Panc1 (cell line): ENCODE results near the gene ZCCHC2. TPM values are rescaled to one million over a fixed set of nuclear protein-coding genes. Genes with fewer than 3 reads are reported as not detected.

ENCODE experiments used
- ATAC-seq: fragments of 200-7000 bp; cut with Tn5 transposase; 2 replicates; pipeline ENCODE4 v1.9.1; 2020; ENCODE audit warnings: mild to moderate bottlenecking, moderate library complexity
- BruUV-seq: library from RNA; stranded (reverse); fragments of 400-500 nt; replicated peaks from 2 replicates; lab custom pipeline; 2021; lab: Mats Ljungman, UMichigan
- CTCF ChIA-PET: fragments of 300-600 bp; sonication (Branson Sonifier 250); formaldehyde crosslinking; loops from one replicate; lab custom pipeline; 2022; ENCODE audit warnings: antibody characterized with exemption; lab: Charles Lee
- POLR2A ChIA-PET: fragments of 300-600 bp; sonication (Branson Sonifier 250); formaldehyde crosslinking; loops from one replicate; lab custom pipeline; 2022; ENCODE audit warnings: antibody characterized with exemption; lab: Charles Lee
- DNase-seq: peaks from one replicate; pipeline ENCODE4 v3.0.0-alpha.2; 2010; ENCODE audit warnings: low read depth, low spot score
- H3K27ac ChIP-seq: 2 replicates; pipeline ENCODE4 v1.5.1; 2011; ENCODE audit warnings: mild to moderate bottlenecking, low read length, inconsistent platforms
- H3K27me3 ChIP-seq: fragments of 200-500 bp; sonication (Bioruptor generic); 2 replicates; pipeline ENCODE4 v1.6.0; 2014; ENCODE audit warnings: low read length, inconsistent platforms; ENCODE audit not compliant: control insufficient read depth, insufficient read depth
- H3K36me3 ChIP-seq: fragments of 200-500 bp; sonication (Bioruptor generic); 2 replicates; pipeline ENCODE4 v1.5.1; 2014; ENCODE audit warnings: inconsistent platforms, mild to moderate bottlenecking, low read length, moderate library complexity; ENCODE audit not compliant: control insufficient read depth, insufficient read depth
- H3K4me1 ChIP-seq: 2 replicates; pipeline ENCODE4 v1.5.1; 2011; ENCODE audit warnings: inconsistent platforms, mild to moderate bottlenecking, low read length, moderate library complexity; ENCODE audit not compliant: control insufficient read depth, insufficient read depth
- H3K4me3 ChIP-seq, 2 experiments: 2 replicates each; pipeline ENCODE4 v1.5.1; 2011 to 2012; ENCODE audit warnings: low read depth in 2 of 2, low read length in 2 of 2, mild to moderate bottlenecking in 2 of 2, inconsistent platforms in 1 of 2, moderate library complexity in 1 of 2
- H3K9me3 ChIP-seq: fragments of 200-500 bp; sonication (Bioruptor generic); 2 replicates; pipeline ENCODE4 v1.5.1; 2014; ENCODE audit warnings: low read depth, mild to moderate bottlenecking, inconsistent platforms, low read length, moderate library complexity; ENCODE audit not compliant: control insufficient read depth, insufficient read depth
- POLR2AphosphoS5 ChIP-seq: IDR thresholded peaks from 2 replicates; pipeline ENCODE4 v1.6.1; 2012; ENCODE audit warnings: mild to moderate bottlenecking, low read depth, low read length, moderate library complexity
- REST ChIP-seq, 2 experiments: IDR thresholded peaks; 2 replicates each; pipeline ENCODE4 v1.6.1; 2011 to 2012; ENCODE audit warnings: low read depth in 2 of 2, control low read depth in 1 of 2, low read length in 1 of 2, mild to moderate bottlenecking in 1 of 2, moderate library complexity in 1 of 2; ENCODE audit not compliant: insufficient read depth in 1 of 2
- SIN3A ChIP-seq: IDR thresholded peaks from 2 replicates; pipeline ENCODE4 v1.6.1; 2012; ENCODE audit warnings: low read depth, mild to moderate bottlenecking, low read length, moderate library complexity, borderline replicate concordance; ENCODE audit not compliant: insufficient read depth
- TCF7L2 ChIP-seq: IDR thresholded peaks from 2 replicates; pipeline ENCODE4 v1.6.1; 2011; ENCODE audit warnings: mild to moderate bottlenecking, low read depth, low read length, inconsistent platforms
- in situ Hi-C: cut with HindIII; loops from 2 replicates; pipeline ENCODE4 v1.10.0; 2016; ENCODE audit warnings: low sequenced_read_pairs, low pct_unique_long_range_greater_than_20kb
- intact Hi-C: fragments of 100-400 bp; cut with micrococcal nuclease; formaldehyde crosslinking; loops from one replicate; pipeline ENCODE4 v1.10.0; 2022; ENCODE audit not compliant: unreplicated experiment
- total RNA-seq: library from RNA; stranded (reverse); gene quantifications from one replicate; pipeline ENCODE4 v1.2.1, GENCODE V29; 2021; ENCODE audit not compliant: unreplicated experiment
- TF ChIP-seq, protein P1 (sequence below): fragments of 450-650 bp; IDR thresholded peaks from 2 replicates; pipeline ENCODE4 v1.5.1; 2017; ENCODE audit warnings: mild to moderate bottlenecking

ZCCHC2 gene
- total RNA-seq, 1 experiment from 2014 or later, result 18.2 TPM

GRCh38 chr18:62525608-62526007 lies 2.8 kb downstream of the ZCCHC2 start:
- Histone ChIP-seq H3K4me3 (peak overlapping the region; percentile 68 to 71), H3K36me3 (no peaks in the 10 kb centered on the region), H3K27me3 (no peaks in the 10 kb centered on the region), H3K4me1 (peaks cover 18% of the 10 kb centered on the region), H3K27ac (peak overlapping the region; percentile 89), H3K9me3 (no peaks in the 10 kb centered on the region)
- TSS peak; percentile 85 for BruUV-seq
- ChIA-PET CTCF (no interaction called here), POLR2A (no interaction called here)
- intact Hi-C loops, result loop anchor here (5.0 to 10.0 kb wide), 2 partner anchors 98 to 191 kb away; no protein-coding TSS in a partner anchor
- DNase-seq (no peak), ATAC-seq (no peak)
- TF ChIP-seq TCF7L2 (no peak), REST (IDR thresholded peaks at IDR 0.05; ENCODE audit: insufficient read depth in 1 of 2, low read depth in 2 of 2, low read length in 1 of 2) (no peak), POLR2AphosphoS5 (no peak), SIN3A (no peak)
- TF ChIP-seq, protein P1, sequence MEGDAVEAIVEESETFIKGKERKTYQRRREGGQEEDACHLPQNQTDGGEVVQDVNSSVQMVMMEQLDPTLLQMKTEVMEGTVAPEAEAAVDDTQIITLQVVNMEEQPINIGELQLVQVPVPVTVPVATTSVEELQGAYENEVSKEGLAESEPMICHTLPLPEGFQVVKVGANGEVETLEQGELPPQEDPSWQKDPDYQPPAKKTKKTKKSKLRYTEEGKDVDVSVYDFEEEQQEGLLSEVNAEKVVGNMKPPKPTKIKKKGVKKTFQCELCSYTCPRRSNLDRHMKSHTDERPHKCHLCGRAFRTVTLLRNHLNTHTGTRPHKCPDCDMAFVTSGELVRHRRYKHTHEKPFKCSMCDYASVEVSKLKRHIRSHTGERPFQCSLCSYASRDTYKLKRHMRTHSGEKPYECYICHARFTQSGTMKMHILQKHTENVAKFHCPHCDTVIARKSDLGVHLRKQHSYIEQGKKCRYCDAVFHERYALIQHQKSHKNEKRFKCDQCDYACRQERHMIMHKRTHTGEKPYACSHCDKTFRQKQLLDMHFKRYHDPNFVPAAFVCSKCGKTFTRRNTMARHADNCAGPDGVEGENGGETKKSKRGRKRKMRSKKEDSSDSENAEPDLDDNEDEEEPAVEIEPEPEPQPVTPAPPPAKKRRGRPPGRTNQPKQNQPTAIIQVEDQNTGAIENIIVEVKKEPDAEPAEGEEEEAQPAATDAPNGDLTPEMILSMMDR, result no peak
- in situ Hi-C loops, result no loop called here

DNA sequence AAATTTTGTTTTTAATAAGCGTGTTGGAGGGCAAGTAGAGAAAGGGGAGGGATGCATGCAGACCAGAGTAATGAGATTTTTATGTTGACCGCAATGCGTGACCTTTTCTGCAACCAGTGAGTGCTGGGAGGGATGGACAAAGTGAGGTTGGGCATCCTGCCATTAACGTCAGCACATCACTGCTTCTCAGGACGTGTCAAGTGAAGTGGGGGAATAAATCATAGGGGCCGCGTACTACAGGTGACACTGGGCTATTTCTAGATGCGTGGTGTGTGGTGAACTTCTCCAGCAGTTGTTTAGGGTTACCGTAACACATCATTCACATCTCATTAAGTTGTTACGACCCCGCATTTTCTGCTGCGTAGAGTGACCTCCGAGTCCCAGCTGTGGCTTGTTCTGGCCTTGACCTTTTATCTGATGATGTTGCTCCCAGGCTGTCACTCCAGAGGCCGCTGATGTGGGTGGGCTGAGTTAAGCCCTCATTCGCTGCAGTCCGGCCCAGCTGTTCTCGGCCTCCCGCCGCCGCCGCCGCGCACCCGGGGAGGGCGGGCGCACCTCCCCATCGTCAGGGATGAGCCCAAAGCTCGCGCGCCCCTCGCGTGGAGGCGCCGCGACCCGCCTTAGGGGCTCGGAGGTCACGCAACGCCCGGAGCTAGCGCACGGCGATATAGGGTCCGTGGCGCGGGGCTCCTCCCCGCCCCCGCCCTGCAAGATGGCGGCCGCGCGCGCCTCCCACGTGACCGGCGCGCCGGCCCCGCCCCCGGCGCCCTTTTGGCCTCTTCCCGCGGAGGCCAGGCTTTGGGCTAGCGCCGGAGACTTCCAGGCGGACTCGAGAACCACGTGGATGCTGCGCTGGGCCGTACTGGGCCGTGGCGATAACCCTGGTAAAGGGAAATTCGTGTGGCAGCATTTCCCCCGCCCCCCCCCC lies 3.5 kb downstream of the ZCCHC2 start:
- CTCF ChIA-PET, result no interaction called here
- Histone ChIP-seq H3K27me3 (no peaks in the 10 kb centered on the region), H3K27ac (peak overlapping the region; percentile 94), H3K36me3 (no peaks in the 10 kb centered on the region), H3K9me3 (no peaks in the 10 kb centered on the region), H3K4me1 (peaks cover 14% of the 10 kb centered on the region), H3K4me3 (peak overlapping the region; percentile 68 to 71)
- TF ChIP-seq, protein P1, result no peak
- TF ChIP-seq REST (IDR thresholded peaks at IDR 0.05; ENCODE audit: insufficient read depth in 1 of 2, low read depth in 2 of 2, low read length in 1 of 2) (no peak), POLR2AphosphoS5 (peak; percentile 32; the same call in 1 of the 2 replicates), TCF7L2 (no peak), SIN3A (peak; percentile 60; the same call in 1 of the 2 replicates)
- POLR2A ChIA-PET, result interaction anchor here (0.5 kb wide), 1 partner anchor 82 kb away, joined by 11 read pairs; no protein-coding TSS in a partner anchor
- intact Hi-C loops, result loop anchor here (5.0 to 10.0 kb wide), 2 partner anchors 99 to 192 kb away; no protein-coding TSS in a partner anchor
- in situ Hi-C loops, result no loop called here
- ATAC-seq (peak; percentile 54), DNase-seq (no peak)
- no TSS peak for BruUV-seq
